GM19023 (cell line): ENCODE data around the gene GRIPAP1.
"Not testable (repeated sequence)": the region's sequence is repeated elsewhere in the genome, so short reads cannot be mapped to it uniquely, and the experiment has no call there.

Experiments used
- ATAC-seq: cut with Tn5 transposase; IDR thresholded peaks from one replicate; pipeline ENCODE4 v1.9.1; 2021; ENCODE audit warnings: mild to moderate bottlenecking, moderate library complexity; ENCODE audit not compliant: unreplicated experiment

Gene GRIPAP1

DNA sequence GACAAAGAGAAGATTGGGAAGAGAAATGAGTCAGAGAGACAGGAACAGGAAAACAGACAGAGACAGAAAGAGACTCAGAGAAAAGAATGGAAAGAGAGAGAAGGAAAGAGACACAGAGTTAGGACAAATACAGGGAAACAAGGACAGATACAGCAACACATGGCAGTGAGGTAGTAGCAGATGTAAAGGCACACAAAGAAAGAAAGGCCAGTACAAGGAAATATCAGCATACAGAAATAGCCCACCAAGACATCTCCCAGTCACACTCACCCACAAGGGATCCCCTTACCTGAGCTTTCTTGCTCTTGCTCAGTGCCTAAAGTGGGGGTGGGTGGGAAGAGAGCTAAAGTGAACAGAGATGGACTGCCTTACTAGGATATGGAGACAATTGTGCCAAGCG lies 4.2 kb downstream of the GRIPAP1 start:
- no peak for ATAC-seq

DNA sequence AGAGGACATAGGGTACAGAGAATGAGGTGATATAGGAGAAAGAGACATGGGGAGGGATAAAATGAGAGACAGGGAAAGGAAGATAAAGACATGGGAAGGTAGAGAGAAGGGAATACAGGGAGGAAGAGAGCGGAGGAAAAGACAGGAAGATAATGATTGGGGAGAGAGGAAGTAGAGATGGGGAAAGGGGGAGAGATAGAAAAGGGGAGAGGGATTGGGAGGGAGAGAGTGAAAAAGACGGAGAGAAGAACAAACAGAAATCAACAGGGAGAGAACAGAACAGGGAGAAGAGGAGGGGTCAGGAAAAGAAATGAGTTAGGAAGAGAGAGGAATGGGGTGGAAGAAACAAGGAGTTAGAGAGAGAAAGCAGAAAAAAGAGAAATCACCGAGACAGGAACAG lies 4.6 kb downstream of the GRIPAP1 start:
- ATAC-seq: no peak

DNA sequence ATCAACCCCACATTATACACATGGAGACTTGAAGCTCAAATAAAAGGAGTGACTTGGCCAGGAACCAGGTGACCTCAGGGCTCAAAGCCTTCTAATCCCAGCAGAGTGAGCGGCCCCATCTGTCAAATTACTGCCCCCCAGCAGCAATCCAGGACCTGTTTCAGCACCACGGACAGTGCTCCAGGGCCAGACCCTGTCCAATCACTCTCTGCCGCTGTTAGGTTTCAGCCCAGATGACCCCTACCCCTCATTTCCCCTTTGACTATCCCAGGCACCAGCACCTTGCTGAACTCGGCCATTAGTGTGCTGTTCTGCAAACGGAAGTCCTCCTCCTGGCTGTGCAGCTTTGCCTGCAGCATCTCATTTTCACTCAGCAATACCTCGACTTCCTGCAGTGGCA lies 5.1 kb downstream of the GRIPAP1 start:
- ATAC-seq: no peak

DNA sequence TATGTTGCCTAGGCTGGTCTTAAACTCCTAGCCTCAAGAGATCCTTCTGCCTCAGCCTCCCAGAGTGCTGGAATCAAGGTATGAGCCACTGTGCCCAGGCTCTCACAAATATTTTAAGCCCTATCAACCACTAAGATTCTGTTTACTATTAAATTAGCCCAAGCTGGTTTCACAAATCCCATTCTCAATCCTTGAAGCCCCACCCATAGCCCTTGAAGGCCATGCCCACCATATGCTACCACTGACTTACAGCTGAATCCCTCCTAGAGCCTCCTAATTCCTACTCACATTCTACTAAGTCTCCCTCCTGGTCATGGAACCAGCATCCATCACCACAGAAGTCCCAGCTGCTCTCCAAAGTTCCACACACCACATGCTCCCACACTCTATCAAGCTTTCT lies 9.7 kb downstream of the GRIPAP1 start:
- no peak for ATAC-seq

DNA sequence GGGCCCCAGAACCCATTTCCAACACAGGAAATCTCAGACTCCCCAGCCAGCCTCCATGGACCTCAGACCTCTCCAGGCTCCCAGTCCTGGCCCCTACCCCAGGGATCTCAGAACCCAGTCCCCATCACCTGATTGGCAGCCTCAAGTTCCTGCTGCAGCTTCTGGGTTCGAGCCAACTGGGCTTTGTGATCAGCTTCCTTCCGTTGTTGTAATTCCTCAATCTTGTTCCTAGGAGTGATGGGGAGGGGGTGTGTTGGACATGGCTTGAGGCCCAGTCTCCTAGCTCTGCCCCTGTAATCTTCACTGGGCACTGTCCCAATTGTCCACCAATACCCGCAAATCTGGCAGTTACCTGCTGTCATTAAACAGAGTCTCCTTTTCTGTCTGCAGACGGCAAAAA lies 12.6 kb downstream of the GRIPAP1 start:
- no peak for ATAC-seq

DNA sequence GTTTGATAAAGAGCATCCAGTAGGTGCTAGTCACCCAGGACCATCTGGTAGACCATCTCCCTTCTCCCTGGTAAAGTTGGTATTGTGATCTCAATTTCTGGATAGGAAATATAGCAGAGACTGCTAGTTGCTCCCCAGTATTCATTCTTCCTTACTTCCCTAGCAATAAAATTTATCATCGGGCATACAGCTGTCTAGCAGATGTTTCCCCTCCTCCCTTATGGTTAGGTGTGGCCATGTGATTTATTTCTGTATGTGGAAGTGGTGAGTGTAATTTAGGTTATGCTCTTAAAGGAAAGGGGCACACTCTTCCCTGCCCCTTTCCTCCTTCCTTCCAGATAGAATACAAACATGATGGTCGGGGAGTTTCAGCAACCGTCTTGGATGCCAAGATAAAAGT lies 18.2 kb downstream of the GRIPAP1 start:
- ATAC-seq: no peak

DNA sequence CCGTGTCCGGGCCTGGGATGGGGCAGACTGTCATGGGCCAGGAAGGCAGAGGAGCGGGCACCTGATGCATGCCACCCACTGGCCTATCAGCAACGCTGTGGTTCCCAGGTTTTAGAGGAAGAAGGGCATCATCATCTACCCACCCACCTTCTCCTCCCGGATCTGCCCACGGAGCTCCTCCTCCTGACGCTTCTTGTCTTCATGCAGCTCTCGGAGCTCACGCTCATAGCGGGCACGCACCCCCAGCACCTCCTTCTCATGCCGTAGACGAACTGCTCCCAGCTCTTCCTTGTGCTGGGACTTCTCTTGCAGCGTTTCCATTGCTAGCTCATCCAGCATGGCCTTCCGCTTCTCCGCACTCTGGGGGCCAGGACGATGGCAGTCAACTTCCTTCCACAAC lies 19.0 kb downstream of the GRIPAP1 start:
- no peak for ATAC-seq

DNA sequence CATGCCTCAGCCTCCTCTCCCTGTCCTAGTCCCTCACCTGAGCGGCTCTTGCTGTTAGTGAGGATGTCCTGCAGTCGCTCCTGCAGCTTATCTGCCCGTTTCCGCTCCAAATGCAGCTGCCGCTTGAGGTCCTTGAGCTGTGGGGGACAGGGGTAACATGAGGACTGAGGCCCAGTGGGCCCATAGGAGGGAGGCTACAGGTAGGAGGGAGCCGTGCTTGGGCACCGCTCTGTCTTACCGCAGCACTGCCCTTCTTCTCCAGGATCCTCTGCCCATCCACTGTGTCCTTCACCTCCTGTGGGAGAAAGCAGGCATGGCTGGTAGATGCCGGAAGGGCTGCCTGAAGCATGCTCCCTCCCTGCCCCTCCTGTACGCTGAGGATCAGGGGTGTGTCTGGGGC lies 20.9 kb downstream of the GRIPAP1 start:
- ATAC-seq: no peak

DNA sequence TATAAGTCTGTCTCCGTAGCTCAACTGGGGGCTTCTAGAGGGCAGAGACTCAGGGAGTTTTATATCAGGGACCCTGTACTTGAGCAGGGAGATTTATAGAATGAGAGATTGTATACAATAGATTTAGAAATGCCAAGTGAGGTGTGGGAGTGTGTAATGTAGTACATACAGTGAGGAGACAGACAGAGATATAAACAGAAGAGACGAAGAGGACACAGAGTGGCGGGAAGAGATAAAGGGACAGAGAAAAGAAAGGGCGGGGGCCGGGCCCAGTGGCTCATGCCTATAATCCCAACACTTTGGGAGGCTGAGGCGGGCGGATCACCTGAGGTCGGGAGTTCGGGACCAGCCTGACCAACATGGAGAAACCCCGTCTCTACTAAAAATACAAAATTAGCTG lies 21.7 kb downstream of the GRIPAP1 start:
- ATAC-seq: not testable (repeated sequence)

DNA sequence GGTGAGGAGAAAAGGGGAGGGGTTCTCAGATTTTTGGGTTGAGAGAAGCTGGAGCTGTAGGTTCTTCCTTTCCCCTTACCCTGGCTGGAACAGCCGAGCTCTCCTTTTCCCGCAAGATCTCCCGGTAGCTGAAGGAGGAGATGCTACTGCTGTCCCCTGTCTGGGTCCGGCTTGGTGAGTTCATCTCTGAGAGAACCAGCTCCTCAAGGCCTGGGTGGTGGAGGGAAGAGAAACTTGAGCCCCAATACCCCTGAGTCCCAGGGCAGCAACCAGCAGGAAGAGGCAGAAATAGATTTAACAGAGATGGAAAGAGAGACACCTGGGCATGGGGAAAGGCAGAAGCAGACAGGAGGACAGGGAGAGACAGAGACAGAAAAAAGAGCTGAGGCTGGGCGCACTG lies 23.8 kb downstream of the GRIPAP1 start:
- ATAC-seq: no peak

DNA sequence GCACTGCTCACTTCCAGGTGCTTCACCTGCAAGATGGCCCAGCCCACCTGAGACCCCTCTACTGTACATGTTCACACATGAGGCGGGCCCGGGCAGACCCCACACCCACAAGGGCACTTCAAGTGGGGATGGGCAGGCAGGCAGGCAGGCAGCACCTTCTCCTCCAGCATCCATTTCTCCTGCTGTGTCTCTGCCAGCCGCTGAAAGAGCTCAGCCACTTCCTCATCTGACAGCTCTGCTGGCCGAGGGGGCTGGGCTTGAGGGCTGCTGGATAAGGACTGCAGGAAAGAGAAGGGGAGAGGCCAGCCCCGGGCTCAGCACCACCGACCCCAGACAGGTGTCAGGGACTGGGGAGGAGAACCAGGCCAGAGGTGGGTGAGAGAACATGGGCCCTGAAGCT lies 26.0 kb downstream of the GRIPAP1 start:
- no peak for ATAC-seq

DNA sequence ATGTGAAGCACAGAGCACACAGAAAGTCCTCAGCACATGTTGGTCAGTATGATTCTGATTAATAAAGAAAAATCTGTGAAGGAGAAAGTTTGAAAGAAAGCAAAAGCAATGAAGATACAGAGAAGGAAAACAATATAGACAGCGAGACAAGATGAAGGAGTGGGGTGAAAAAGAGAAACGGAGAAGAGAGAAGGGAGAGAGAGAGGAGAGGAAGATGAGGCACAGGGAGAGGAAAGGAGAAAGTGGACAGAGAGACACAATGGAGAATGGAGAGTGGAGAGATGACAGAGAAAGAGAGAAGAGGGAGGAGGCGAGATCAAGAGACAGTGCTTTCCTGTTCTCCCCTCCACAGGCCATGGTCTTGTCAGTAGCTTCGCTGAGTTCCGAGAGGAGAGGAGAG lies 26.5 kb downstream of the GRIPAP1 start:
- no peak for ATAC-seq

DNA sequence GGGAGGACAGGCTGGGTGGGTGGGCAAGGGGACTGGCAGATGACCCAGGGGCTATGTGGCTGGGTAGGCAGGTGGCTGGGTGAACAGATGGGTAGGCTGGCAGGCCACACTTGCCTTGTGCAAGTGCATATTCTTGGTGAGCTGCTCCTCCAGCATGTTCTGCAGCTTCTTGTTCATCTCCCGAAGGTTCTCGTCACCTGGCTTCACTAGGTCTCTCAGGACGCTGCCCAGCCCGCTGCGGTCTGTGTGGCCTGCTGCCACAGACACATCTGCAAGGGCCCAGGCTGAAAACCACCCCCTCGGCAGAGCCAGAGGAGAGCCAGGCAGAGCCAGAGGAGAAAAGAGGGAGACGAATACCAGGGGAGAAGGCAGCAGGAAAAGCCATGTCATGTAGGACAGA lies 27.0 kb downstream of the GRIPAP1 start:
- no peak for ATAC-seq

DNA sequence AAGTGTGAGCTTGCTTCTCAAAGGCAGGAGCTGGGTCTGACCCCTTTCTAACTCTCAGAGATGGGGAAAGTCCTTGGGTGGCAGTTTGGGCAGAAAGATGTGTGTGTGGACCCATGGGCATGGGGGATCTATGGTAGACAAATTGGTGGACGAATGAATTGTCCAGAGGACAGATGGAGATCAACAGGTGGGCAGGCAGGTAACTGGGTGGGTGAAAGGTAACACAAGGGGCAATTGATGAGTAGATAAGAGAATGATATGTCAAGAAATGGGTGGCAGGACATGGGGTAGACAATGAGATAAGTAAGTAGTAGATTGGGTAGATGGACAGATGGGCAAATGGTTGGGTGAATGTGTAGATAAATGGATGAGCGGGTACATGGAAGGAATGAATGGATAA lies 27.5 kb downstream of the GRIPAP1 start:
- ATAC-seq: no peak

DNA sequence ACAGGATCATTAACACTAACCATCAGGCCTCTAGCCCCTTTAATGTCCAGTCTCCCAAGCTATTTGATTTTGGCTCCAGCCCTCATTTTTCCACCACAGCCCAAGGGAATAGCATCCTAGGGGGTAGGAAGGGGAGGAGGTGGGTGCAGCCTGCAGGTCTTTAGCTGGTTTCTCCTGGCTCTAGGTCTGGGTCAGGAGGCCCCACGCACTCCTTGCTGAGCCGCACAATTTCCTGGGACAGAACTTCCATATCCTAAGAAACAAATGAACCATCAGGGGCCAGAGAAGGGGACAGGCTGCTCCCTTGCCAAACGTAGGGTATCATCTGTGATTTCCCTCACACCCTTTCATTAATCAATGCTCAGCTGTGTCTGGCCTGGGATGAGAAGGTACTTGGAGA lies 28.0 kb downstream of the GRIPAP1 start:
- ATAC-seq: no peak

DNA sequence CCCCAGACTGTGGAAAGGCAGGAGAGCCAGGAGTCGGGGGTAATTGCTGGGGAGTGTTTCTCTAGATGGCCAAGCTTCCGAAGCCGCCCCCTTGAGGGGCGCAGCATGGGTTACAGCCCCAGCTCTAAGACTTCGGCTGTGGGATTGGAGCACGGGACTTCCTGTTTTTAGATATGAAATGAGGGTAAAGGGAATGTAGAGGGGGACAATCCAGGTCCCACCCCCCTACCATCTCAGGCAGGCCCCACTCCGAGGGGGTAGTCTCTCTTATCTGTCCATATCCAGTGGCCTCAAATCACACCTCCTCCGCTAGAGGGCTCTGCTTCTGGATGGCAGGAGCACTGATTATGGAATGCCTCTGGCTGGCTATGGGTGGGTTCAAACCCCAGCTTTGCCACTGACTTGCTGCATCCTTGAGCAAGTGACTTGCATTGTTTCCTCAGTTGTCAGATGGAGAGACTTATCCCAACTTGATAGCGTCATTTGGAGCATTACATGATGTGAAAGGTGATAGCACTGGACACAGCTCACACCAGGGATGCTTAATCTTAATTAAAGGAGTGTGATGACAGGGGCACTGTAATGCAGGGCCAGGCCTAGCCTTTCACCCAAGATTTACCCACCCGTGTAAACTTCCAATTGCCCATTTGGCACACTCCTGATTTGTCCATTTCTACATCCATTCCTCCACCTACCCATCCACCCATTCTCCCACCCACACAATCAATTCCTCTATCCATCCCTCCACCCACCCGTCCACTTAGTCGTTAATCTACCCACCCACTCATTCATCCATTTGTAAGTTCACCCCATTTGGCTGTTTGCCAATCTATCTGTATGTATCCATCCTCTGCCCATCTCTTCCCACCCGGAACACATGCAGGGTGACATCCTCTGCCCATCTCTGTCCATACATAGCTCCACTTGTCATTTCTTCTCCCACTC lies 29.6 kb downstream of the GRIPAP1 start:
- ATAC-seq: no peak

DNA sequence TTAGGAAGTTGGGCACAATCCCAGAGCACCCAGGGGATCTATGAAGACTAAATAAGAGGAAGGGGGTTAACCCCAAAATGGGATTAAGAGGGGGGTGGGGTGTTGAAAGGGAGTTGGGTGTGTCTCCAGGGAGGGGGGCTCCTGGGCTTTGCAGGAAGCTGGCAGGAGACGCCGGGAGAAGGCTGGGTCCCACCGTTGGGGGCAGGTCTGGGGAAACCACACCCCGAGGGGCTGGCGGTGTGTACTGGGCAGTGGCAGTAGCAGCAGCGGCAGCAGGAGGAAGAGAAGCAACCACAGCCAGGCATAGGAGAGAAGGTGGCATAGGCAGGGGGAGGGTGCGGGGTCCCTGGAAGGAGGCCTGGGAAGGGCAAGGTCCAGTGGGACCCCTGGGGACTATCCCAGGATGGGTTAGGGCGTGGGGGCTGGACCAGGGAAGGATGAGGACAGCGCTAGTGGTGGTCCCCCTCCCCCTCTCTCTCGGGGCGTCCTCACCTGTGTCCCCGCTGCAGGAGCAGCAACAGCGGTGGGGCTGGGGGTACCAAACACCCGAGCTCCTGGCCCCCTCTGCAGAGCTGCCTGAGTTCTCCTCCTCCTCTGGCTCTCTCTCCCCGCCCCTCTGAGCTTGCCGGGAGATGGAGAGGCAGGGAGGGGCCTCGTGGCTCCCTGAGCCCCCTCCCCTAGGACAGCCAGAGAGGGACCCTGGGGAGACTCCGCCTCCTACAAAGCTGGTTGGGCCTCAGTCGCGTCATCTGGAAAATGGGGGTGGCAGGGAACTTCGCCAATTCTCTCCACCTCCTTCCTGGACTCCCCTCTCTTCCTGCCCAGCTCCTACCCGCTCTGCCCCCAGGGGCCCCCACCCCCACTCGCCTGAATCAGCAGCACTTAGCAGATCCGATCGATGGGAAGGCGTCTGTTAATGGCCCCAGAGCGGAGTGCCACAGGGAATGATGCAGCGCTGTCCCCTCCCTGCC lies 30.5 kb downstream of the GRIPAP1 start, which contains the start of gene KCND1:
Gene KCND1, minus strand, starts transcription at position 596 of the 971 bp plus-strand sequence. CDS start 1,573 bp downstream, outside the sequence.
- no peak for ATAC-seq

DNA sequence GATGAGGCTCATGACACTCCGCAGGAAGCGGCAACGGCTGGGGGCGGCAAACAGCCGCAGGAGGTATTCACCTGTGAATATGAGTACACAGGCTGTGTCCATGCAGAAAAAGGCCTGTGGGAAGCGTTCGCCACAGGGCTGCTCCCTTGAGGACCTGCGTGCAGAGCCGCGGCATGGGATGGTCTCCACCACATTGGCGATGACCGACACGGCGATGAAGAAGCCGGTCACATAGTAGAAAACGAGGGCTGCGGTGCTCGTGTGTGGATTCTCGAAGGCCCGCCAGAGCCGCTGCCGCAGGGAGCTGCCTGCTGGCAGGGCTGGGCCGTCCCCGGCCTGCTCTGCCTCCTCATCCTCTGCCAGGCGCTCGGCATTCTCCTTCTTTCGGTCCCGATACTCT lies 32.6 kb downstream of the GRIPAP1 start:
- ATAC-seq: no peak

DNA sequence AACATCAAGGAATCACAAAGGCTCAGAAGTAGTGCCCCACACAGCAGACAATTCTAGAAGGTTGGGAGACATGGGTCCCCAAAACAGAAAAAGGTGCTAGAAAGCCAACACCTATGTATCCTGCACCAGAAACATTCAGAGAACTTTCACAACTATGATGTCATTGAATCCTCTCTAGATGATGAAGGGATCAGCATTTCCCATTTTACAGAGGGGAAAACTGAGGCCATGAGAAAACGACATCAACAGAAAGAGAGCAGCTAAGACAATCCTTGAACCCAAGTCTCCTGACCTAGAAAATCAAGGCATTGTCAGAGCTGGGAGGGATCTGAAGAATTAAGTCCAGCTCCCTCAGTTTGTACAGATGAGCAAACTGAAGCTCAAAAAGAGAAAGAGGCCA lies 33.7 kb downstream of the GRIPAP1 start:
- no peak for ATAC-seq

DNA sequence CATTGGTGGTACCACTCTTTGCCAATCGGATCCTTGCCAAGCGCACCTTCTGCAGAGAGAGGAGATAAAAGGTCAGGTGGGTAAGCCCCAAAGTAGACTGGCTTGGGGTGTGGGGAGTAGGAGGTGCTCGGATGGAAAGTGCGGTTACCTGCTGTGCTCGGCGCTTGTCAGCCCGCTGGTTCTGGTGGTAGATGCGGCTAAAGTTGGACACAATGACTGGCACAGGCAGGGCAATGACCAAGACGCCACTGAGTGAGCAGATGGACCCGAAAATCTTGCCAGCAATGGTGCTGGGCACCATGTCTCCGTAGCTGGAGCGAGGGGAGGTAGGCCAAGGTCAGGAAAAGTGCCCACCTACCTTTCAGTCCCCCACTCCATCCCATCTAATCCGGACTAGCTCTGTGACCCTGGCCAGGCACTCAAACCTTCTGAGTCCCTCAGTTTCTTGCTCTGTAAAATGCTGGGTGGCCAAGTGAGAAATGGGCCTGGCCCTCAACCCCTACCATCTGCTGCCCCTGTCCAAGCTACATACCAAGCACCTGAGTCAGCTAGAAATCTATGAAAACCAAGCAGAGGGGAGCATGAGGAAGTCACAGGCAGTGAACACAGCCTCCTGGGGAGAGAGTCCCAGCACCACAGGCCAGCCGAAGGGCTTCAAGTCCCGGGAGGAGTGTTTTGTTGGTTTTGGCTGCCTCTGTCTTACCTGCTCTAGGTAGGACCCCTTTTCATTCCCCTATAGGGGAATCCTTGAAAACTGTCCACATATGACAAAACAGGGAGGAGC lies 35.1 kb downstream of the GRIPAP1 start:
- no peak for ATAC-seq

DNA sequence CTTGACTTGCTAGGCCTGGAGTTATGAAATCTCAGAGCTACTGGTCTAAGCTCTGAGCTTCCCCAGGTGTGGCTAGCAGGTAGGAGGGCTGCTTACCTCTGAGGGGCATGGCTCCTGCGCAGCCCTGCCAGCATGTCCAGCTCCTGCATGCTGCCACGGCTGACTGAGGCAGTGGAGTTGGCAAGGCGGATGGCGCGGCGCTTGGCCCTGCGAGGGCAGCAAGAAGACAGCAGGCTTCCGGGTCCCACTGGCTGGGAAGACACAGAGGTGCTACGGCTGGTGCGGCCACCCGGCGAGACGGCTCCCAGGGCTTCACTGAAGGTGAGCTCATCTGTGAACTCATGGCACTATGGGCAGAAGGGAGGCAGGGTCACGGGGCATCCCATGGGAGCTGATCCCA lies 36.1 kb downstream of the GRIPAP1 start:
- no peak for ATAC-seq
